HepG2 (cell line): ENCODE measurements around the gene RPP25L. TPM values are rescaled to one million over a fixed set of nuclear protein-coding genes. Genes with fewer than 3 reads are reported as not detected.

ENCODE experiments used
- ARNT2 ChIP-seq: sonication (generic); formaldehyde crosslinking; IDR thresholded peaks from 2 replicates; pipeline ENCODE4 v1.8.0; 2022; ENCODE audit warnings: mild to moderate bottlenecking, low read depth, missing genetic modification reagents, moderate library complexity
- FOXA3 ChIP-seq: IDR thresholded peaks from 2 replicates; pipeline ENCODE4 v1.6.1; 2016; ENCODE audit warnings: missing genetic modification reagents, missing compliant biosample characterization
- FOXK2 ChIP-seq: fragments of 450-650 bp; IDR thresholded peaks from 2 replicates; pipeline ENCODE4 v1.6.1; 2016
- GLI4 ChIP-seq: sonication (generic); formaldehyde crosslinking; IDR thresholded peaks from 2 replicates; pipeline ENCODE4 v1.5.1; 2020; ENCODE audit warnings: missing genetic modification reagents, mild to moderate bottlenecking, moderate library complexity, borderline replicate concordance
- HMG20A ChIP-seq: IDR thresholded peaks from 2 replicates; pipeline ENCODE4 v1.6.1; 2016; ENCODE audit warnings: borderline replicate concordance
- MXD4 ChIP-seq: IDR thresholded peaks from 2 replicates; pipeline ENCODE4 v1.6.1; 2016; ENCODE audit warnings: mild to moderate bottlenecking, missing biosample characterization, missing genetic modification reagents
- RCOR2 ChIP-seq: IDR thresholded peaks from 2 replicates; pipeline ENCODE4 v1.6.1; 2016; ENCODE audit warnings: missing biosample characterization, missing genetic modification reagents
- SNAPC2 ChIP-seq: sonication (generic); formaldehyde crosslinking; IDR thresholded peaks from 2 replicates; pipeline ENCODE4 v1.8.1; 2022; ENCODE audit warnings: mild to moderate bottlenecking, missing genetic modification reagents
- STAG1 ChIP-seq: sonication (generic); formaldehyde crosslinking; IDR thresholded peaks from 2 replicates; pipeline ENCODE4 v1.4.0; 2020; ENCODE audit warnings: missing genetic modification reagents
- TBP ChIP-seq: sonication (generic); formaldehyde crosslinking; IDR thresholded peaks from 2 replicates; pipeline ENCODE4 v1.5.0; 2020; ENCODE audit warnings: missing genetic modification reagents
- TBX2 ChIP-seq: sonication (generic); formaldehyde crosslinking; IDR thresholded peaks from 2 replicates; pipeline ENCODE4 v1.5.0; 2020; ENCODE audit warnings: missing genetic modification reagents, mild to moderate bottlenecking, borderline replicate concordance
- TSC22D2 ChIP-seq: sonication (generic); formaldehyde crosslinking; IDR thresholded peaks from 2 replicates; pipeline ENCODE4 v1.5.1; 2020; ENCODE audit warnings: missing genetic modification reagents, mild to moderate bottlenecking, borderline replicate concordance
- XRCC5 ChIP-seq: fragments of 200-400 bp; formaldehyde crosslinking; optimal IDR thresholded peaks from 2 replicates; pipeline ENCODE3; 2017; ENCODE audit warnings: mild to moderate bottlenecking, low read length
- ZBTB43 ChIP-seq: sonication (generic); formaldehyde crosslinking; conservative IDR thresholded peaks from 2 replicates; pipeline ENCODE4 v1.4.0; 2020; ENCODE audit warnings: missing genetic modification reagents
- ZC3H4 ChIP-seq: sonication (generic); formaldehyde crosslinking; IDR thresholded peaks from 2 replicates; pipeline ENCODE4 v1.4.0; 2020; ENCODE audit warnings: missing genetic modification reagents, borderline replicate concordance
- ZNF124 ChIP-seq: sonication (generic); formaldehyde crosslinking; IDR thresholded peaks from 2 replicates; pipeline ENCODE4 v1.4.0; 2020; ENCODE audit warnings: missing genetic modification reagents
- ZNF205 ChIP-seq: IDR thresholded peaks from 2 replicates; pipeline ENCODE4 v1.6.1; 2018; ENCODE audit warnings: missing biosample characterization, missing genetic modification reagents
- ZNF274 ChIP-seq: sonication (generic); formaldehyde crosslinking; IDR thresholded peaks from 2 replicates; pipeline ENCODE4 v1.5.1; 2020; ENCODE audit warnings: mild to moderate bottlenecking, missing genetic modification reagents
- ZNF317 ChIP-seq: sonication (generic); formaldehyde crosslinking; IDR thresholded peaks from 2 replicates; pipeline ENCODE4 v1.5.0; 2020; ENCODE audit warnings: mild to moderate bottlenecking, missing genetic modification reagents
- ZNF414 ChIP-seq: sonication (generic); formaldehyde crosslinking; IDR thresholded peaks from 2 replicates; pipeline ENCODE4 v1.5.0; 2020; ENCODE audit warnings: missing genetic modification reagents
- ZNF652 ChIP-seq: IDR thresholded peaks from 2 replicates; pipeline ENCODE4 v1.6.1; 2016; ENCODE audit warnings: low read depth, borderline replicate concordance
- ZNF687 ChIP-seq: sonication (generic); formaldehyde crosslinking; IDR thresholded peaks from 2 replicates; pipeline ENCODE4 v1.5.1; 2020; ENCODE audit warnings: mild to moderate bottlenecking, missing genetic modification reagents, moderate library complexity
- ZNF891 ChIP-seq: sonication (generic); formaldehyde crosslinking; IDR thresholded peaks from 2 replicates; pipeline ENCODE4 v1.5.0; 2020; ENCODE audit warnings: mild to moderate bottlenecking, missing genetic modification reagents
- polyA plus RNA-seq, 8 experiments: library from polyadenylated mRNA; depleted of rRNA in 3 of 8; stranded (reverse) in 7 of 8; unstranded in 1 of 8; fragments of >200 nt; fragmentation: Illumina TruSeq in 4 of 8; extraction: Trizol in 4 of 8; gene quantifications; 2 replicates each; pipeline versions ENCODE4 v1.2.1 to v1.2.3, GENCODE V29; 2011 to 2016; ENCODE audit warnings: low read depth in 4 of 8, missing spikeins in 1 of 8, mixed read lengths in 1 of 8; ENCODE audit not compliant: insufficient read depth in 1 of 8
- total RNA-seq, 5 experiments: library from RNA; depleted of rRNA; stranded (reverse); fragments of >200 nt; fragmentation: Illumina TruSeq; extraction: Trizol; gene quantifications; 2 replicates each; pipeline ENCODE4 v1.2.3, GENCODE V29; 2016; ENCODE audit warnings: low read depth in 1 of 5

The RPP25L gene
- total and polyA plus RNA-seq, 2 of the 13 experiments (the other 11 are each of a cell fraction or from before 2014, with no cell fraction given): 24.5 to 27.3 TPM

GRCh38 chr9:34646211-34647083, 34.5 kb upstream of the RPP25L start, which contains the start of gene GALT (continued):
- TF ChIP-seq GLI4 (0 out of 2 replicates have a peak, but pooled peaks have one; percentile 25), ZNF687 (peak; percentile 96), MXD4 (peak; percentile 77; the same call in 1 of the 2 replicates), HMG20A (CRISPR knock-in tag) (peak; percentile 19; the same call in 1 of the 2 replicates), TSC22D2 (CRISPR knock-in tag) (peak; percentile 51; the same call in 1 of the 2 replicates), TBX2 (CRISPR knock-in tag) (peak; percentile 77; the same call in 1 of the 2 replicates), STAG1 (CRISPR knock-in tag) (peak; percentile 26; the same call in 1 of the 2 replicates), FOXA3 (peak; percentile 81), TBP (CRISPR knock-in tag) (no peak), ZC3H4 (CRISPR knock-in tag) (no peak), ZNF205 (CRISPR knock-in tag) (peak; percentile 67; the same call in 1 of the 2 replicates), ARNT2 (peak; percentile 79), SNAPC2 (no peak), XRCC5 (peak; percentile 62), ZNF124 (CRISPR knock-in tag) (peak; percentile 86; the same call in 1 of the 2 replicates), ZNF274 (CRISPR knock-in tag) (no peak), ZNF317 (CRISPR knock-in tag) (peak; percentile 51; the same call in 1 of the 2 replicates), ZNF891 (CRISPR knock-in tag) (peak; percentile 85; the same call in 1 of the 2 replicates), ZNF652 (CRISPR knock-in tag) (peak; percentile 25; the same call in 1 of the 2 replicates), ZNF414 (CRISPR knock-in tag) (peak; percentile 39; the same call in 1 of the 2 replicates), FOXK2 (peak; percentile 44; the same call in 1 of the 2 replicates), ZBTB43 (peak; percentile 51), RCOR2 (CRISPR knock-in tag) (peak; percentile 12; the same call in 1 of the 2 replicates)
